ENCODE results near the gene SNAP23. TPM values are rescaled to one million over a fixed set of nuclear protein-coding genes. Genes with fewer than 3 reads are reported as not detected.
"Not testable (repeated sequence)": the region's sequence is repeated elsewhere in the genome, so short reads cannot be mapped to it uniquely, and the experiment has no call there.

SNAP23 gene
- polyA plus RNA-seq, 1 donor (not counting 4 experiments of a cell fraction or from before 2014, with no cell fraction given): 68.4 TPM

GRCh38 chr15:42549741-42550392, 54.4 kb downstream of the SNAP23 start:
- Histone ChIP-seq H3K27ac (ENCODE audit: control insufficient read depth, insufficient read depth, low read length) (peak overlapping the region; percentile 29), H3K79me2 (ENCODE audit: control insufficient read depth, insufficient read depth, low read length) (peaks cover 59% of the 10 kb centered on the region), H3K27me3 (ENCODE audit: control insufficient read depth, extremely low read depth, insufficient read depth, low read length) (no peaks in the 10 kb centered on the region), H3K4me3 (ENCODE audit: control insufficient read depth in 2 of 3, extremely low read depth in 1 of 3, insufficient read depth in 2 of 3, low read depth in 1 of 3, low read length in 3 of 3) (peak overlapping the region; percentile 63 to 99 (median 81)), H3K9me1 (ENCODE audit: control insufficient read depth, extremely low read depth, insufficient read depth, low read length) (no peaks in the 10 kb centered on the region), H3K36me3 (ENCODE audit: control insufficient read depth in 2 of 2, extremely low read depth in 1 of 2, insufficient read depth in 2 of 2, low read length in 2 of 2) (peaks cover 0 to 3% of the 10 kb centered on the region in 2 experiments), H3K4me2 (ENCODE audit: control insufficient read depth, extremely low read depth, insufficient read depth, low read depth, low read length) (peak overlapping the region; percentile 66), H2AFZ (ENCODE audit: control insufficient read depth, low read length) (no peak overlapping the region), H3K9ac (ENCODE audit: control insufficient read depth, extremely low read depth, insufficient read depth, low read length) (peak overlapping the region; percentile 98), H3K9me3 (ENCODE audit: control insufficient read depth, low read depth, low read length) (no peaks in the 10 kb centered on the region), H4K20me1 (ENCODE audit: control insufficient read depth, extremely low read depth, insufficient read depth, low read length) (no peaks in the 10 kb centered on the region), H3K4me1 (ENCODE audit: control insufficient read depth, extremely low read depth, insufficient read depth, low read length) (peaks cover 21% of the 10 kb centered on the region)
- no peak for TF ChIP-seq CTCF (optimal IDR thresholded peaks at IDR 0.05 in 1 of 3, IDR thresholded peaks at IDR 0.05 in 1 of 3, conservative IDR thresholded peaks at IDR 0.05 in 1 of 3; ENCODE audit: extremely low read depth in 1 of 3, insufficient read depth in 2 of 3, low read length in 3 of 3)
- no peak for TF ChIP-seq EZH2 (IDR thresholded peaks at IDR 0.05; ENCODE audit: low read length)
- dilution Hi-C loops (cut with MboI; ENCODE audit: extremely low pct_ligation_motif_present, low sequenced_read_pairs): no loop called here
- FAIRE-seq: no peak
- DNase-seq (ENCODE audit: low read depth, low spot score): no peak

- DNase-seq (ENCODE audit: low read depth, low spot score): no peak
- H3K36me3 ChIP-seq (ENCODE audit: control insufficient read depth in 2 of 2, extremely low read depth in 1 of 2, insufficient read depth in 2 of 2, low read length in 2 of 2): peaks cover 0 to 2% of the 10 kb centered on the region in 2 experiments
- no peak overlapping the region for H2AFZ ChIP-seq (ENCODE audit: control insufficient read depth, low read length)
- H3K9ac ChIP-seq (ENCODE audit: control insufficient read depth, extremely low read depth, insufficient read depth, low read length): no peak overlapping the region
- dilution Hi-C loops (cut with MboI; ENCODE audit: extremely low pct_ligation_motif_present, low sequenced_read_pairs): no loop called here
- H3K27ac ChIP-seq (ENCODE audit: control insufficient read depth, insufficient read depth, low read length): no peak overlapping the region
- no peaks in the 10 kb centered on the region for H3K9me1 ChIP-seq (ENCODE audit: control insufficient read depth, extremely low read depth, insufficient read depth, low read length)
- no peak for FAIRE-seq
- H3K4me3 ChIP-seq (ENCODE audit: control insufficient read depth in 2 of 3, extremely low read depth in 1 of 3, insufficient read depth in 2 of 3, low read depth in 1 of 3, low read length in 3 of 3): no peak overlapping the region
- peaks cover 10% of the 10 kb centered on the region for H3K4me1 ChIP-seq (ENCODE audit: control insufficient read depth, extremely low read depth, insufficient read depth, low read length)
- TF ChIP-seq CTCF (optimal IDR thresholded peaks at IDR 0.05 in 1 of 3, IDR thresholded peaks at IDR 0.05 in 1 of 3, conservative IDR thresholded peaks at IDR 0.05 in 1 of 3; ENCODE audit: extremely low read depth in 1 of 3, insufficient read depth in 2 of 3, low read length in 3 of 3): no peak
- no peak for TF ChIP-seq EZH2 (IDR thresholded peaks at IDR 0.05; ENCODE audit: low read length)
- no peaks in the 10 kb centered on the region for H4K20me1 ChIP-seq (ENCODE audit: control insufficient read depth, extremely low read depth, insufficient read depth, low read length)
- peaks cover 65% of the 10 kb centered on the region for H3K79me2 ChIP-seq (ENCODE audit: control insufficient read depth, insufficient read depth, low read length)
- no peaks in the 10 kb centered on the region for H3K9me3 ChIP-seq (ENCODE audit: control insufficient read depth, low read depth, low read length)
- H3K4me2 ChIP-seq (ENCODE audit: control insufficient read depth, extremely low read depth, insufficient read depth, low read depth, low read length): no peak overlapping the region
- no peaks in the 10 kb centered on the region for H3K27me3 ChIP-seq (ENCODE audit: control insufficient read depth, extremely low read depth, insufficient read depth, low read length)
These were observed 58.1 kb downstream of the SNAP23 start for GRCh38 chr15:42553554-42553953.

GRCh38 chr15:42556550-42557207, 61.2 kb downstream of the SNAP23 start:
- H2AFZ ChIP-seq (ENCODE audit: control insufficient read depth, low read length); DNase-seq (ENCODE audit: low read depth, low spot score); FAIRE-seq; H3K9ac ChIP-seq (ENCODE audit: control insufficient read depth, extremely low read depth, insufficient read depth, low read length); H3K4me2 ChIP-seq (ENCODE audit: control insufficient read depth, extremely low read depth, insufficient read depth, low read depth, low read length); H3K27me3 ChIP-seq (ENCODE audit: control insufficient read depth, extremely low read depth, insufficient read depth, low read length); H3K9me1 ChIP-seq (ENCODE audit: control insufficient read depth, extremely low read depth, insufficient read depth, low read length); H3K4me1 ChIP-seq (ENCODE audit: control insufficient read depth, extremely low read depth, insufficient read depth, low read length); H3K4me3 ChIP-seq (ENCODE audit: control insufficient read depth in 2 of 3, extremely low read depth in 1 of 3, insufficient read depth in 2 of 3, low read depth in 1 of 3, low read length in 3 of 3); H3K36me3 ChIP-seq (ENCODE audit: control insufficient read depth in 2 of 2, extremely low read depth in 1 of 2, insufficient read depth in 2 of 2, low read length in 2 of 2); H3K27ac ChIP-seq (ENCODE audit: control insufficient read depth, insufficient read depth, low read length); H4K20me1 ChIP-seq (ENCODE audit: control insufficient read depth, extremely low read depth, insufficient read depth, low read length); dilution Hi-C loops (cut with MboI; ENCODE audit: extremely low pct_ligation_motif_present, low sequenced_read_pairs); H3K9me3 ChIP-seq (ENCODE audit: control insufficient read depth, low read depth, low read length): not testable (repeated sequence)
- peaks cover 41% of the 10 kb centered on the region for H3K79me2 ChIP-seq (ENCODE audit: control insufficient read depth, insufficient read depth, low read length)
